PFSK-1 (cell line): ENCODE results near the gene LAMA3.

Source experiments
- FOXP2 ChIP-seq: optimal IDR thresholded peaks from 2 replicates; pipeline ENCODE3; 2011; ENCODE audit warnings: borderline replicate concordance, control low read depth, inconsistent platforms; ENCODE audit not compliant: insufficient read depth; ENCODE audit errors: extremely low read length, extremely low read depth
- POLR2AphosphoS5 ChIP-seq: IDR thresholded peaks from 2 replicates; pipeline ENCODE4 v1.6.1; 2012; ENCODE audit warnings: low read depth, mild to moderate bottlenecking, control low read depth, low read length, moderate library complexity
- SIN3A ChIP-seq: IDR thresholded peaks from 2 replicates; pipeline ENCODE4 v1.6.1; 2012; ENCODE audit warnings: mild to moderate bottlenecking, low read length, moderate library complexity, borderline replicate concordance; ENCODE audit not compliant: insufficient read depth
- TAF1 ChIP-seq: IDR thresholded peaks from 2 replicates; pipeline ENCODE4 v1.6.1; 2012; ENCODE audit warnings: low read length, control low read depth, borderline replicate concordance; ENCODE audit not compliant: insufficient read depth
- TF ChIP-seq, protein P1 (sequence below), 2 experiments: IDR thresholded peaks; 2 replicates each; pipeline versions ENCODE4 v1.6.1 to v1.8.0; 2011 to 2012; ENCODE audit warnings: low read depth in 2 of 2, low read length in 2 of 2, control low read depth in 1 of 2, inconsistent platforms in 1 of 2, mild to moderate bottlenecking in 1 of 2, moderate library complexity in 1 of 2; ENCODE audit not compliant: insufficient read depth in 1 of 2

The LAMA3 gene

DNA sequence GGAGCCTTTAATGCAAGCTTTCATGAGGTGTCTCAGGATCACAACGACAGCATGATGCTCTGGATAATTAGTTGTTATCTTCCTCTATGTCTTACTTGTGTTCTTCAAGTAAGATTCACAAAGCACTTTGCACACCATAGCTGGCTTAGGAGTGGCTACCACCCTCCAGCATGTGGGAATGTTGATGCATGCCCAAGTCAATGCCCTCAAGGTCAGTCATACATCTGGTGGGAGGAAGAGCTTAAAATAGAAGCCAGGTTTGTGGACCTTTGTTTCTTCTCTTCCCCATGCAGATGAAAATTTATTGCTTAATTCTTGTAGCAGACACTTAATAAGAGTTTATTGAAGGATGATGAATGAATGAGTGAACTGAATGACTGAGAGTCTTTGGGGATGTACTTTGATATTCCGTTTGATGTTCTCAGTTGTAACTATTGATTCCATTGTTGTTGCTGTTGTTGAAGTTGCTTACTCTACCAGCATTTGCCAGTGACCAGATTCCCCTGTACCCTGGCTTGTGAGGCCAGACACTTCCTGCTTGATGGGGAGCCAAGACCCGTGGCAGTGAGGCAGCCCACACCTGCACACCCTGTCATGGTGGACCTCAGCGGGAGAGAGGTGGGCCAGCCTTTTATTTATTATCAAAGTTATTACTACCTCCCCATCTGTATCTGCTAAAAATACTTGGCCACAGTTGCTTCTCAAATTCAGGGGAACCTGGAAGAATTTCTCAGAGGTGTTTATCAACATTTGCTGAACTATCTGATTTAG lies 137.8 kb downstream of the LAMA3 start:
- TF ChIP-seq, protein P1, sequence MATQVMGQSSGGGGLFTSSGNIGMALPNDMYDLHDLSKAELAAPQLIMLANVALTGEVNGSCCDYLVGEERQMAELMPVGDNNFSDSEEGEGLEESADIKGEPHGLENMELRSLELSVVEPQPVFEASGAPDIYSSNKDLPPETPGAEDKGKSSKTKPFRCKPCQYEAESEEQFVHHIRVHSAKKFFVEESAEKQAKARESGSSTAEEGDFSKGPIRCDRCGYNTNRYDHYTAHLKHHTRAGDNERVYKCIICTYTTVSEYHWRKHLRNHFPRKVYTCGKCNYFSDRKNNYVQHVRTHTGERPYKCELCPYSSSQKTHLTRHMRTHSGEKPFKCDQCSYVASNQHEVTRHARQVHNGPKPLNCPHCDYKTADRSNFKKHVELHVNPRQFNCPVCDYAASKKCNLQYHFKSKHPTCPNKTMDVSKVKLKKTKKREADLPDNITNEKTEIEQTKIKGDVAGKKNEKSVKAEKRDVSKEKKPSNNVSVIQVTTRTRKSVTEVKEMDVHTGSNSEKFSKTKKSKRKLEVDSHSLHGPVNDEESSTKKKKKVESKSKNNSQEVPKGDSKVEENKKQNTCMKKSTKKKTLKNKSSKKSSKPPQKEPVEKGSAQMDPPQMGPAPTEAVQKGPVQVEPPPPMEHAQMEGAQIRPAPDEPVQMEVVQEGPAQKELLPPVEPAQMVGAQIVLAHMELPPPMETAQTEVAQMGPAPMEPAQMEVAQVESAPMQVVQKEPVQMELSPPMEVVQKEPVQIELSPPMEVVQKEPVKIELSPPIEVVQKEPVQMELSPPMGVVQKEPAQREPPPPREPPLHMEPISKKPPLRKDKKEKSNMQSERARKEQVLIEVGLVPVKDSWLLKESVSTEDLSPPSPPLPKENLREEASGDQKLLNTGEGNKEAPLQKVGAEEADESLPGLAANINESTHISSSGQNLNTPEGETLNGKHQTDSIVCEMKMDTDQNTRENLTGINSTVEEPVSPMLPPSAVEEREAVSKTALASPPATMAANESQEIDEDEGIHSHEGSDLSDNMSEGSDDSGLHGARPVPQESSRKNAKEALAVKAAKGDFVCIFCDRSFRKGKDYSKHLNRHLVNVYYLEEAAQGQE (IDR thresholded peaks at IDR 0.05; ENCODE audit: insufficient read depth in 1 of 2, low read depth in 2 of 2, low read length in 2 of 2), result no peak
- TF ChIP-seq SIN3A (no peak), FOXP2 (no peak)

DNA sequence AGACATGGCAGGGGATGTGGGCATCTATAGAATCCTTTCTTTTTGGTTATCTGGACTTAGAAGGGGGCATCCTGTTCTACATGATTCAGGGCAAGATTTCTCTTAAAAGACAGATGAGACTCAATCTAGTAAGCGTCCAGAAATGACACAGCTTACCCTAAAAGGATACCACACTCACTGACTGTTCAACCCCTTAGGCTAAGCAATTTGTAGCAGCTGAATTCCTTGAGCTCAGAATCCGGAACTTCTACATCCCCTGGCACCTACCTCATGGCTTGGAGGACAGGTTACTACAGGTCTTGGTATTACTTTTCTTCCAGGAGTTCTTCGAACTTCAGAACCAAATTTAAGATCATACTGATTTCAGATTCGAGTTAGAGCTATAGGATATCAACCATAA lies 138.4 kb downstream of the LAMA3 start:
- TF ChIP-seq SIN3A (no peak), POLR2AphosphoS5 (no peak), FOXP2 (no peak), TAF1 (no peak)
- TF ChIP-seq, protein P1 (IDR thresholded peaks at IDR 0.05; ENCODE audit: insufficient read depth in 1 of 2, low read depth in 2 of 2, low read length in 2 of 2), result no peak

DNA sequence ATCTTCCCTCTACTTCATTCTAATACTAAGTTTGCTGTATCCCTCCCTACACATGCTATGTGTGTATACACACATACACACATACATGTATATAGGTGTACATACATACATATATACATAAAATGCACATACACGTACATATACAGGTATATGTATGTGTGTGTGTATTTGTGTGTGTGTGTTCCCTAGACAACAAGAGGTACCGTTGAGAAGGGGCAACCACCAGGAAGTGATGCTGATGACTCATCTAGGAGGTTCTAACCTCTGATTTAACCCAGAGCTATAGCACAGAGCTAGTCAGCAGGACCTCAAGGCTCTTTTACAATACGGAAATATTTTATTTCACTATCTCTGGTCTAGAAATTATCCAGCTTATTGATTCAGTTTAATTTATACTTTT lies 139.2 kb downstream of the LAMA3 start:
- no peak for TF ChIP-seq POLR2AphosphoS5
- TF ChIP-seq, protein P1 (IDR thresholded peaks at IDR 0.05; ENCODE audit: insufficient read depth in 1 of 2, low read depth in 2 of 2, low read length in 2 of 2), result no peak
- no peak for TF ChIP-seq TAF1
- no peak for TF ChIP-seq FOXP2
- no peak for TF ChIP-seq SIN3A

DNA sequence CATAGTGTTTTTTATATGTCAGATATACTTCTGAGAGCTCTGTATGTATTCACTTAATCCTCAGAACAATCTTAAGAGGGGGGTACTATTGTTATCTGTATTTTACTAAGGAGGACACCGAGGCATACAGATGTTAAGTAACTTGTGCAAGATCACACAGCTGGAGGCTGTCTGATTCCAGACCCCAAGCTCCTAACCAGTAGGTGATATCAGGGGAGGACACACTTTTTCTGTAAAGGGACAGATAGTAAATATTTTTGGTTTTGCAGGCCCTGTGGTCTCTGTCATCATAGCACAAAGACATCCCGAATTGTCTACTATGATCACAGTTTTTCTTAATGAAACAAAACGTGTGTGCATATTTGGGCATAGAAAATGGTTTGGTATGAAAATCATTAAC lies 143.7 kb downstream of the LAMA3 start:
- TF ChIP-seq TAF1 (no peak), POLR2AphosphoS5 (no peak)
- TF ChIP-seq, protein P1 (IDR thresholded peaks at IDR 0.05; ENCODE audit: insufficient read depth in 1 of 2, low read depth in 2 of 2, low read length in 2 of 2), result no peak

DNA sequence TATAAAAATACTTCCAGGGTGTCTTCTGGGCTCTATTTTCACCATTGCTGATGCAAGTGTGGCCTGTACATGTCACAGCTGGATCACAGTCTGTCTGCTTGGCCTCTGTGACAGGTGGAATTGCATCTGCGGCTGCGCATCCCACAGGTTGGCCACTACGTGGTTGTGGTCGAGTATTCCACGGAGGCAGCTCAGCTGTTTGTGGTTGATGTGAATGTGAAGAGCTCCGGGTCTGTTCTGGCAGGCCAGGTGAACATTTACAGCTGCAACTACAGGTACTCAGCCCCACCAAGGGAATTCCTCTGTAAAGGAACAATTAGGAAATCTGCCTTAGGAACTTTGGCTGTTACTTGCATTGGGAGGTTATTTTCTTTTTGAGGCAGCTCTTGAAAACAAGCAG lies 144.5 kb downstream of the LAMA3 start:
- TF ChIP-seq POLR2AphosphoS5, result no peak
